HG03135 (cell line): Measurements from ENCODE around the gene BEAN1.

Source experiments
- ATAC-seq: cut with Tn5 transposase; IDR thresholded peaks from one replicate; pipeline ENCODE4 v1.9.1; 2021; ENCODE audit warnings: mild to moderate bottlenecking, moderate library complexity; ENCODE audit not compliant: unreplicated experiment

BEAN1 gene

DNA sequence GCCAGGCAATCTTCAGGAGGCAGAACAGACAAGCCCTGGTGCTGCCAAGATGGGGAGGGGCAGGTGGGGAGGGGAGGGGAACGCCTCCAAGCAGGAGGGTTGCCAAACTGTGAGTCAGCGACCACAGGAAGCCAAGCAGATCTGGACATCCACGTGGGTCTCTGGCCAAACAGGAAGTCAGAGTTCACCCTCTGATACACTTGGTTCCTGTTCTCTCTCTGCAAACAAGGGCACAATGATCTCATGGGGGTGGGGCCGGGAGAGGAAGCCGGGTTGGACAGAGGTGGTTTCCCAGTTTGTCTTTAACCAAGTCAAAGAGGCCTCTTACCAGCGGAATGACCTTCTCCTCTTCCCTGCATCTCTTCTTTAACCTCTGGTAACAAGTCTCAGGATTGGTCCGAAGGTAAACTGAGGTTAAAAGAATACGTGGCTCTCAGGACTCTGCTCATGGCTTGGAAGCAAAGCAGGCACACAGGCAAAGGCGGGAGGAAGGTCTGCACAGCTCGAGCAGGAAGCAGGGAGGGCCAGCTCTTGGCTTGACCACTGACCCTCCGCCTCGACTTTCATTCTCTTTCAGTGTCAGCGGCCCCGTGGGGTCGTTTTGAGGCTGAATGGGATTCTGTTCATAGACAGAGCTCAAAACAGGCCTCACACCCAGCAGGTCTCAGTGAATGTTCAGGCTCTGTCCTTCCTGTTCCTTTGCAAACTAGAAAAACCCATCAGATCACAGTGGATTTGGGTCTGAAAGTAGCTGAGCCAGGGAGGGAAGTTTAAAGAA is 89.9 kb downstream of the BEAN1 start:
- ATAC-seq = peak; percentile 94

DNA sequence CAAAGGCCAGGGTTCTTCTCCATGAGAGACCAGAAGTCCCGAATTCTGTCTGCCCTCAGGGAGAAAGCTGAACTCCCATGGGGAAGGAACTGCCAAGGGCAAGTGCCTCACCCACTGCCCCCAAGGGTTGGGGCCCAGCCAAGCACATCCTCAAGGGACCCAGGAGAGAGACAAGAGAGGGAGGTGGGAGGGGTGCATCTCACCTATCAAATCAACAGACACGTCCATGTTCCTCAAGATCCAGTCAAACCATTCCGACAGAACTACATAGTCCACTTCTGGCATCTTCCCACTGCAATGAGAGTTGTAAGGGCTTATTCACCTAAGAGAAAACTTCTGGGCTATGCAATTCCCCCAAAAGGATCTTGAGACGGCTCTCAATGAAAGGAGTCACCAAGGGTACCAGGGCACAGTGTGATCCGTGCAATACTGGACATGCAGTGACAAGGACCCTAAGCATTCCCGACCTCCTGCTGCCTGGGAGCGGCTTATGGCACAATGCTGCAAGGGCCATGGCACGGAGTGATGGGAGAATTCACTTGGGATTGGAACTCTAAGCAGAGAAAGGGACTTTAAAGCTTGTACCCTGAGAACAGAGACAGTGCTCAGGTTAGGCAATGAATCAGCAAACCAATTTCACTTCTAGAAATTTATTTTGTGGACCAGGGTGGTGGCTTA is 90.6 kb downstream of the BEAN1 start:
- ATAC-seq = no peak

DNA sequence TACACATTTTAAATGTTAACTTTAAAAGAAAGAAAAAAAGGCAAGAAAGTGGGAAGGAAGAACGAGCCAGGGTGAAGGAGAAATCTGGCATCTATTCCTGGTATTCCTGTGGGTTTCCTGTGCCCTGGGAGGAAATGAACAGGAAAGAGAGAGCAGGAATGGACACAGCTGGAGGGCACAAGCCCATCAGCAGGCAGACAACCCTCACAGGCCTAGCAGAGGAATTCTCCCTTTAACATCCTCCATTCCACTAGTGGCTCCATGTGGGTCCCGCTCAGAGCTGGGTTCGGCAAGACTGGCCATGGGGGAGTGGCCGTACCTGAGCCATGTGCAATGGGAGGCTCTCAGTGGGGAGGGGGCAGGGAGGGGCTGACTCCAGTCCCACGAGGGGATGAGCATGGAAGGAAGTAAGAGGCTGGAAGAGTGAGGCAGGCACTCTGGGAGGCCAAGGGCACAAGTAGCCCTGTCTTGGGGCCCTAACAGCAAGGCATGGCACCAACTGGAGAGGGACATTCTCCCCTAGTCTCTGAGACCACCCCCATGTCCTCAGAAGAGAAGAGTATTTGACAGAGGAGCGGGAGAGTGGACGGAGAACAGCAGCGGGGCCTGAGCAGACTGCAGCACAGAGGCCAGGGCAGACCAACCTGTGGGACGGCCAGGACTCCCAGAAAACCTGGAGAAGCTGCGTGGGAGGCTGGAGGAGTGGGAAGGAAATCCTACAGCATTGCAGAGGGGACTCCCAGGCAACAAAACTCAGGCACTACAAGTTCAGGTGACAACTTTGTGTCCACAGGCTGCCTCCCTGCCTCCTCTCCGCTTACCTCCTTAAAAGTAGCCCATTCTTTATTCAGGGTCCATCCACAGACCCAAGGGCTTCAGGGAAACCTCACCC is 92.6 kb downstream of the BEAN1 start:
- ATAC-seq = no peak

DNA sequence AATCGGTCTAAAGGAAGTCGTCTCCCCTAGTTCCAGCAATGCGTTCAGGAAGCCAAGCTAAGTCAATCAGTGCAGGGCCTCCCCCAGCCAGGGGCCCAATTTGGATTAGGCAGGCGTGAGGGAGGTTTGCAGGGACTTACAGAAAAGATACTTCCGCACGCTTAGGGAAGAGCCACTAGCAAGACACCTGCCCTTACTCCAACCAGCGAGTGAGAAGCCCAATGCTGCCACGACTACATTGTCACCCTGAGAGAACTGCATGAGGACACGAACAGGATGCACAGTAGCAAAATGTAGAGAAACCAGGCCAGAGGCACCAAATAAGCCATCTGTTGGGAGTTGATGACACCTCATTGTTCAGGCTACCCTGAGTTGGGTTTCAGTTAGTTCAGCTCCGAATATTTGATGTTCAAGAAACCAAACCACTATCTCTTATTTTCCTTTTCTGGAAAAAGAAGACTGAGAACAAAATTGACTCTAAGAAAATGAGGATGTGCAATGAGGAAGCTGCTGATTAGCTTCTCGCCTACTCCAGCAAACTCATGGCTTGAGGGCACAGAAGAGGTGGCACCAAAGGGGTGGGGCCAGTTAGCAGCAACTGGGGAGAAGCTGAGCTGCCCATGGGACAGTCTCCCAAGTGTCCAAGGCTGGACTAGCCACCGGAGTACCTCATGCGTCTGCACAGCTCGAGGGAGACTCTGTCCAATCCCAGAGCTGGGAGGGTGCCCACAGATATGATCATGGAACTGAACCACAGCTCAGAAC is 93.5 kb downstream of the BEAN1 start:
- ATAC-seq = no peak

DNA sequence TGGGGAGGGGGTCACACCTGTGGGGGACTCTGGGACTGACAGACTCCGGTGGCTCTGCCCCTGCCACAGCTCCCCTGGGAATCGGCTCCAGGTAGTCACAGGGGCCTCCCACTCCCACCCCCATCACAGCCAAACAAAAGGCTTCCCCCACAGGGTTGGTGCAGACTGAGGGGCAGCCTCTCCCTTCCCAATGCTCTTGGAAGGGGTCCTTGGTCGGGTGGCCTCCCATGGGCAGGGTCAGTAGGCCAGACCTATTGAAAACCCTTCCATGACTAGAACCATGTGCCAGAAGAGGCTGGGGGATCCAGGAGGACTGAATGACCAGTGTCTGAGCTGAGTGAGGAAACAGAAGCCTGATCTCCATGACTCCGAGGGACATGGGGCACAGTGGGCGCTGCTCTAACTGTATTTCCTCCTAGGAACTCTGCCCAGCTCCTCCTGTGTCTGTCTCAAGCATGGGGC is 94.2 kb downstream of the BEAN1 start:
- no peak for ATAC-seq

DNA sequence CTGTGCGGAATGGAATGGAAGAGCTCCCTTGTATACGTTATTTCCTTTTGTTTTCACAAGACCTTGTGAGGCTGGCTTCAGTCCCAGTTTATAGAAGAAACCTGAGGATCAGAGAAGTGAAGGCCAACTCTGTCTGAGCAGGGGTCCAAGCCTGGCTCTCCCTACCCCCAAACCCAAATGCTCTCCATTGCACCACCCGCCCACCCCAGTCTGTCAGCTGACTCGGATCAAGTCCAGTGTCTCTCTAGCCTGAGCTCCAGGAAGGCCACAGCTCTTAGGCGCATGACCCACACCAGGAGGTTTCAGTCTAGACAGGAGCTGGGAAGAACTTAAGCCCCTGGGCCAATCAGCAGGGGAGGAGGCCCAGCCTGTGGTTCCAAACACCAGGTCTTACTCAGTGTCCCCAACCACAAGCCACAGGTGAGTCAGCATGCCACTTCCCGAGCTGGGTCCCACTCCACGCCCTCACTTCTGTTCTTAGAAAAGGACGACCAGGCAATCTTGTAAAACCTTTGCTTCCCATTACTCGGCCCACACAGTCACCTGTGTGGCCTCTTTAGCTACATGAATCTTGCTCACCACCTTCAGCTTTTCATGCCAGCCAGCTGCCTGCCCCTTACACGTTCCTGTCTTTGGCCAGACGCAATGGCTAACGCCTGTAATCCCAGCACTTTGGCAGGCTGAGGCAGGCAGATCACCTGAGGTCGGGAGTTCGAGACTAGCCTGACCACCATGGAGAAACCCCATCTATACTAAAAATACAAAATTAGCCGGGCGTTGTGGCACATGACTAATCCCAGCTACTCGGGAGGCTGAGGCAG is 95.1 kb downstream of the BEAN1 start:
- ATAC-seq = peak; percentile 38

DNA sequence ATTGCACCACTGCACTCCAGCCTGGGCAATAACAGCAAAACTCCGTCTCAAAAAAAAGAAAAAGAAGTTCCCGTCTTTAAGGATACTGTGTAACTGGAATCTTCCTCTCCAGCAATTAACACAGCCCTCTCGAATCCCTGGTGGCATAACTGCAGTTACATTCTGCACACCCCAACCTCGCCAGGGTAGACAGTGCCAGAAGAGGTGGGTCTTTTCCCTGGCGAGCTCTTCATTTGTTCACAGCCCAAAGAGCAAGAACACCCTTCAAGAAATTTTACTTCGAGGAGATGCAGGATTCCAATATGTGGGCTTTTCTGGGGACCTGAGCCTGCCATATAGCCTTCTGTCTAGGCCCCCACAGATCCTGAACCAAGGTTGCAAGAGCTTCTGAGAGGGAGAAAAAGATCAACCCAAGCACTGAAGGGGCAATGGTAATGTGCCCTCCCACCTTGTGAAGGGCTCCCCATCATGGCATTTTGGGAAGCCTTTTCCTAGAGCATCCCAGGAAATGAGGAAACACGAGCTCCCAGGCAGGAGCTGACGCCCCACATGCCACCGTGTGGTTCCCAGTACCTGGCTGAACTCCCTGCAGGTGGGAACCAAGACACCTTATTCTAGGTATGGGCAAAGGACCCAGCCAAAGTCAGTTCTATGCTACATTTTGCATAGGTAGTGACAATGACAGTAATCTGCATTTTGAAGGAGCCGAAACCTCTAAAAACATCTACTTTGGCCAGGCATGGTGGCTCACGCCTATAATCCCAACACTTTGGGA is 95.9 kb downstream of the BEAN1 start:
- ATAC-seq = no peak

DNA sequence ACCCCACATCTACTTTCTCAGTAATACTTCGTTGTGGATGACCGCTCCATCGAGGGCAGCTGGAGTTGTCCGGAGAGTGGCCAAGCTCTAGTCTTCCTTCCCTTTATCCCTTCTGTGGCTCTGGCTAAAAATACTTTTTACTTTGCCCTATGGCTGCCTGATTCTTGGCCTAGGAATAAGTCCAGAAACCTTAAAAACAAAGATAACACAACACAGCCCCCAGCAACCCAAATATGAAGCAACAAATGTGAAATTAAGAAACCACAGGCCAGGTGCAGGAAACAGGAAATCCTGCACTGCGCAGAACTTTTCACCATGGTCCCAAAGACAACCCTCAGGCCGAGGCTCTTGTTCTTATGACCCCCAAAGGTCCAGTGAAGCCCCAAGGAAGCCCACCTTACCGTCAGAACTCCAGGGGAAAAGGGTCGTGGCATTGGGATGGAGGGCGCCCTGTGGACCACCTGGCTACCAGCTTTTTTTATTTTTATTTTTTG is 96.8 kb downstream of the BEAN1 start:
- ATAC-seq = peak; percentile 49

DNA sequence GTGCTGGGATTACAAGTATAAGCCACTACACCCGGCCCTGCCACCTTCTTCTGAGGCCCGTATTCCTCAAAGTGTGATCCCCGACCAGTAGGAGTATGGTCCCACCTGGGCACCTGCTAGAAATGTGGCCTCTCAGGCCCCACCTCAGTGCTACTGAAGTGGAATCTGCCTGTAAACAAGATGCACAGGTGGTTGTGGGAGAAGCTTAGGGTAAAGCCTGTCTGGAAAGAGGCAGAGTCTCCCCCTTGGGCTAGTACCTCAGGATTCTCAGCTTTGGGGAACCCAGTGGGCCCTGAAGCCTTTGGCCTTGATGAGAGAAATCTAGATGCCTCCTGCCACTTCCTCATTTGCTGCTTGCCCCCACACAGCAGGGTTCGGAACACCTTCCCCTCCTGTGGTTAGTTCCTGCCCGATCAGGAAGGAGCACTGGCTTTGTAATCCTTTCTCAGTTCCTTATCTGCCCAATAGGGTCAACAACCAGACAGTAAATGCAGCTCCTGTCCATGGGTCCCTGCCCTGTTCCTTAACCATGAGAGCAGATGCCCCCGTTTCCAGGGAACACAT is 97.6 kb downstream of the BEAN1 start:
- peak; percentile 58 for ATAC-seq

DNA sequence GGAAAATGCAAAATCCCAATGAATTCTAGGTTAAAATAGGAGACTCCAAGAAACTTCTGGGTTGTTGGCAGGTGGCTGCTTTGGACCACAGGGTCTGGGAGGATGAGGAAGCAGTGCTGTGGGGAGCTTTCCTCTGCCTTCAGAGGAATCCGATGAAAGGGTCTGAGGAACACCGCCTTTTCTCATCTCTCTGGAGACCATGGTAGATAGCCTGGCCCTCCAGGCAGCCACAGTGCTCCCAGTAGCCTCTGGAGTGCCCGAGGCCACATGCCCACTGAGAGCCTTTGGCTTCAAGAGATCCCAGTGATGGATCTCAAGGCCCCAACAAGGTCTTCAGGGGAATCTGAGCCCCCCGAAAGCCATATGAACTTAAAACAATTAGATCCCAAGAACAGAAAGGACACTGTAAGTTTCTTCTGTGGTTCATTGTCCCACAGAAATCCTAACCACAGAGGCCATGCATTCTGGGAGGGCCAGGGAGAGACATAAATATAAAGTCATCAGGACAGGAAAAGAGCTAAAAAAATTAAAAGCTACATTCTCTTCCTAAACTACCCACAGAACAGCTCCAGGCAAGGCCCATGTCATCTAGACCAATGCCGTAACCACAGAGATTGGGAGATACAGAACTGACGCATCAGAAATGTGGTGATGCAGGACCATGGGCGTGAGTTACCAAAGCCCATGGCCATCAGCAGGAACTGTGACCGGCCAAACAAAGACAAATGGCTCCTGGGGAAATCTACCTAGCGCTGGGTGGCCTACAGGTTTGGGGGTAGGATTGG is 98.5 kb downstream of the BEAN1 start:
- no peak for ATAC-seq

DNA sequence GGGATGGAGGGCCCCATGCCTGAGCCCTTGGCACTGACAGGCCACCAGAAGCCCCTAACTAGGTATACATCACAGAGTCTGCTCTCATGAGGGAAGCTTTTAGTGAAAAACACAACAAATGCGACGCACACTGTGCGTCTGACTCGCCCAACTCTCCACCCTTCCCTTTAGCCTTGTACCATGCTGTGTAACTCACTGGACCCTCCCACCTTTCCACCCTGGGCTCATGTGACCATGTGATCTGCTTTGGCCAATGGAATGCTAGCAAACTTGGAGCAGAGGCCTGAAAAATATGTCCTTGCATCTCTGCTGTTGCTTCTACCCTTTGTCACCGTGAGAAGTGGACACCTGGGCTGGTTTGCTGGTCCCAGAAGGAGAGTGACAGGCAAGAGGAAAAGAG is 101.2 kb downstream of the BEAN1 start:
- no peak for ATAC-seq

DNA sequence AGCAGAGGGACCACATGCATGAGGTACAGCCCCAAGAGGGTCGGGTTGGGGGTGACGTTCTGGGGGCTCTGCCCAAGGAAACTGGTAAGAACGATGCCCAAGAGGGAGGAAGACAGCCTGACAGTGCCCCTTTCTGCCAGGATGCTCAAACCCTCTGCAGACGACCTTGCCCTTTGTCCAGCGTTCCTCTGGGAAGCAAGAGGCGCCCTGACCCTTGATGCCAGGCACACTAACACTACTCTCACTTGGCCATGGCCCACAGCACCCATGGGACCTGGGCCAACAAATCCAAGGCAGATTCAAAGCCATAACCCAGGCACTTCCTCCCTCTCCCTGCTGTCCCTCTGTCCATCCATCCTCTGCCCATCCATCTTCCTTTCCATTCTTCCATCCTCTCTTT is 102.4 kb downstream of the BEAN1 start:
- ATAC-seq = no peak
